ENCODE results near the gene TNIP2.
"Not testable (repeated sequence)": the region's sequence is repeated elsewhere in the genome, so short reads cannot be mapped to it uniquely, and the experiment has no call there.

Gene TNIP2

DNA sequence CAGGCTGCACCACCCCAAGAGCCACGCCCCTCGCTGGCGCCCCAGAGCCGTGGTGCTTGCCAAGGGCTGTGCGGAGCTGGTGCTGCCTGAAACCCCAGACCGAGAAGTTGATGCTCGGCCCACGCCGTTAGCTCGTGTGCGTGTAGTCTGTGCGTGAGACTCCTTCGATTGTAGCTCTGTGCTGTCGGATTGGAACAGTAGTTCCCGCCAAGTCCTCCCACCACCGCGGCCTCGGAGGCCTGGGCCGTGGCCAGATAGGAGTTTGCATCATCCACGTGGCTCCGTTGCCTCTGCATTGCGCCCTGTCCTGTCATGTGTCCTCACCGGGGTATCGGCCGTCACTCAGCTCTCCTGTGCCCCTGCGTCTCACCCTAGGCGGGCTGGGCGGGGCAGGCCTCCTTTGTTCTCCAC, 24.2 kb downstream of the TNIP2 start:
- TF ChIP-seq, protein P1, sequence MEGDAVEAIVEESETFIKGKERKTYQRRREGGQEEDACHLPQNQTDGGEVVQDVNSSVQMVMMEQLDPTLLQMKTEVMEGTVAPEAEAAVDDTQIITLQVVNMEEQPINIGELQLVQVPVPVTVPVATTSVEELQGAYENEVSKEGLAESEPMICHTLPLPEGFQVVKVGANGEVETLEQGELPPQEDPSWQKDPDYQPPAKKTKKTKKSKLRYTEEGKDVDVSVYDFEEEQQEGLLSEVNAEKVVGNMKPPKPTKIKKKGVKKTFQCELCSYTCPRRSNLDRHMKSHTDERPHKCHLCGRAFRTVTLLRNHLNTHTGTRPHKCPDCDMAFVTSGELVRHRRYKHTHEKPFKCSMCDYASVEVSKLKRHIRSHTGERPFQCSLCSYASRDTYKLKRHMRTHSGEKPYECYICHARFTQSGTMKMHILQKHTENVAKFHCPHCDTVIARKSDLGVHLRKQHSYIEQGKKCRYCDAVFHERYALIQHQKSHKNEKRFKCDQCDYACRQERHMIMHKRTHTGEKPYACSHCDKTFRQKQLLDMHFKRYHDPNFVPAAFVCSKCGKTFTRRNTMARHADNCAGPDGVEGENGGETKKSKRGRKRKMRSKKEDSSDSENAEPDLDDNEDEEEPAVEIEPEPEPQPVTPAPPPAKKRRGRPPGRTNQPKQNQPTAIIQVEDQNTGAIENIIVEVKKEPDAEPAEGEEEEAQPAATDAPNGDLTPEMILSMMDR (IDR thresholded peaks at IDR 0.05; ENCODE audit: borderline replicate concordance, insufficient read depth, low read depth, low read length): no peak
- H3K4me3 ChIP-seq (ENCODE audit: low read depth, low read length): no peak overlapping the region

DNA sequence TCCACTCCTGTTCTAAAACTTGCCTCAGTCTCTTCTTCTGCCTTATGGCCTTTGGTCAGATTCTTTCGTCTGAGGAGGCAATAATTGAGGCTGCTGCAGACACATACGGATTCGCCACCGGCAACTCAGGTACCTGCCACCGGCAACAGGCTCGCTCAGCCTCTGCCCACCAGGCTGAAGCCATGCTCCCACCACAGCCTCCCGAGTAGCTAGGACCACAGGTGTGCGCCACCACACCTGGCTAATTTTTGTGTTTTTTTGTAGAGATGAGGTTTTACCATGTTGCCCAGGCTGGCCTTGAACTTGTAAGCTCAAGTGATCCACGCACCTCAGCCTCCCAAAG, 26.6 kb downstream of the TNIP2 start:
- H3K4me3 ChIP-seq (ENCODE audit: low read depth, low read length): no peak overlapping the region
- TF ChIP-seq, protein P1 (IDR thresholded peaks at IDR 0.05; ENCODE audit: borderline replicate concordance, insufficient read depth, low read depth, low read length): no peak

DNA sequence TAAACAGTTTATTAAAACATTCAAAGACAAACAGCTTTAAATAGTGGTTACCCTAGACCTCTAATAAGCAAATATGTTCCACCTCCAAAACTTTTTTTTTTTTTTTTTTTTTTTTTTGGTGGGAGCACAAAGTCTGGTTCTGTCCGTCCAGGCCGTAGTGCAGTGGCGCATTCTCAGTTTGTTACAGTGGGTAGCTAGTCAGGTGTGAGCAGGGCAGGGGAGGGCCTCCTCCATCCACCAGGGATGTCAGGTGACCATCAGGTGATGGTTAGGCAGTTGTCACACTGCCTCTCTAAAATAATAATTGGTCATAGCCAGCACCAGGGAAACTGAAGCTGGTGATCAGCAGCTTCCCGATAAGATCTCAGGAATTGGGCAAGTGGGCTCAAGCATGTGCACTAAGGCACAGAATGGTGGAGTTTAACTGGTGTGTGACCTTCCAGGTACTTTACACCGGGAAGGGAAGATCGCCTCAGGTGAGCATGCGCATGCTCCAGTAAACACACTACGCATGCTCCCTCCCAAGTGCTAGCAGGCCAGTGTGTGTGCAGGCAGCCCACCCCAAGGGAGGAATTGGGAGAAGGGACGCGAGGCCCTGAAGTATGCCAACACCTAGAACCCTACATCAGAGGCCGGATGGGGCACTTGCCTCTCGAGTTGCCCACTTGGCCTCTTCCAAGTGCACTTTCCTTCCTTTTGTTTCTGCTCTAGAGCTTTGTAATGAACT, 27.2 kb downstream of the TNIP2 start:
- TF ChIP-seq, protein P1 (IDR thresholded peaks at IDR 0.05; ENCODE audit: borderline replicate concordance, insufficient read depth, low read depth, low read length): no peak
- H3K4me3 ChIP-seq (ENCODE audit: low read depth, low read length): no peak overlapping the region

DNA sequence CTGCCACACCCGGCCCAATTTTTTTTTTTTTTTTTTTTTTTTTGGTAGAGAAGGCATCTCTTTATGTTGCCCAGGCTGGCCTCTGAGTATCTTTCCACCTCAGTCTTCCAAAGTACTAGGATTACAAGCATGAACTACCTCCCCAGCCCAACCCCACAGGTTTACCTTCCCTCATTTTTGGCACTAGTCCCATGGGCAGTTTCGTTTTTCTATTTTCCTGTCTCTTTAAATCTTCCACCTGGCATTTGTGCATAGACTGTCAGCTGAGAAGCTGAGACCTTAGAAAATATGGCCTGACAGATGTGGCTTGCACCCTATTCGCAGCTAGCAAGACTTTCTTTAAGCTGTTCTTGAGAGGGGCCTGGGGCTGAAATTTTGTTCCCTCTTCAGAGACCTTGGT, 27.9 kb downstream of the TNIP2 start:
- no peak overlapping the region for H3K4me3 ChIP-seq (ENCODE audit: low read depth, low read length)
- TF ChIP-seq, protein P1 (IDR thresholded peaks at IDR 0.05; ENCODE audit: borderline replicate concordance, insufficient read depth, low read depth, low read length): no peak

DNA sequence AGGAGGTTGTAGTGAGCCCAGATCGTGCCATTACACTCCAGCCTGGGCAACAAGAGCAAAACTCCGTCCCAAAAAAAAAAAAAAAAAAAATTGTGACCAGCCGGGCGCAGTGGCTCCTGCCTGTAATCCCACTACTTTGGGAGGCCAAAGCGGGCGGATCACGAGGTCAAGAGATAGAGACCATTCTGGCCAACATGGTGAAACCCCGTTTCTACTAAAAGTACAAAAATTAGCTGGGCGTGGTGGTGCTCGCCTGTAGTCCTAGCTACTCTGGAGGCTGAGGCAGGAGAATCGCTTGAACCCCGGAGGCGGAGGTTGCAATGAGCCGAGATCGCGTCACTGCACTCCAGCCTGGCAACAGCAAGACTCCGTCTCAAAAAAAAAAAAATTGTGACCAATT, 29.3 kb downstream of the TNIP2 start:
- H3K4me3 ChIP-seq (ENCODE audit: low read depth, low read length): not testable (repeated sequence)

DNA sequence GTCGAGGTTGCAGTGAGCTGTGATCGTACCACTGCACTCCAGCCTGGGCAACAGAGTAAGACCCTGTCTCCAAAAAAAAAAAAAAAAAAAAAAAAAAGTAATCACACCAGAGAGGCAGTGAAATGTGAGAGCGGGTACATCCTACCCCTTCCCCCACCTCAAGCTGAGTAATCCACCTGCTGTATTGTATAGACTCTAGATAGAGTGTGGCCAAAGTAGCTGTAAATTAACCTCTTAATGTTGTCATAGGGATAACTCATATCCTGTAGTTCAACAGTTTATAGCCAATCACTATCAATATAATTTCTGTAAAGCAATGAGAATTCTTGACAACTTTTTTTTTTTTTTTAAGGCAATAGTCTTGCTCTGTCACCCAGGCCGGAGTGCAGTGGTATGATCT, 30.8 kb downstream of the TNIP2 start:
- TF ChIP-seq, protein P1 (IDR thresholded peaks at IDR 0.05; ENCODE audit: borderline replicate concordance, insufficient read depth, low read depth, low read length): no peak
- H3K4me3 ChIP-seq (ENCODE audit: low read depth, low read length): no peak overlapping the region

DNA sequence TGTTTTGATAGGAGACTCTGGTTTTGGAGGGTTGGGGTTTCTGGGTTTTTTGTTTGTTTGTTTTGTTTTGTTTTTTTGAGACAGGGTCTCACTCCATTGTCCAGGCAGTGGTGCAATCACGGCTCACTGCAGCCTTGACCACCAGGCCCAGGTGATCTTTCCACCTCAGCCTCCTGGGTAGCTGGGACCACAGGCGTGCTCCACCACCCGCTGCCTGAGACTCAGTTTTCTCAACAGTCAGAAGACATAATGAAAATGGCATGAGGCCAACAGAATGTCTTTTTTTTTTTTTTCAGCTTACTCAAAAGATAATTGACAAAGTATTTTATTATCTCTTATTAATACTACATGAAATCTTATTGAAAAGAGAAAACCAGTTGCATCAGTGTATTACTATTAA, 32.4 kb downstream of the TNIP2 start:
- no peak overlapping the region for H3K4me3 ChIP-seq (ENCODE audit: low read depth, low read length)
- TF ChIP-seq, protein P1 (IDR thresholded peaks at IDR 0.05; ENCODE audit: borderline replicate concordance, insufficient read depth, low read depth, low read length): no peak
